SK-N-SH treated with all-trans-retinoic acid at 6 μM for 48 hours (cell line): Measurements from ENCODE around the gene COL16A1.

Experiments used
- CREB5 ChIP-seq: fragments of 250-450 bp; sonication (Bioruptor Pico); IDR thresholded peaks from 2 replicates; pipeline ENCODE4 v1.5.1; 2020; ENCODE audit warnings: low read depth, mild to moderate bottlenecking, moderate library complexity
- ESRRG ChIP-seq: fragments of 250-450 bp; sonication (Bioruptor Pico); IDR thresholded peaks from 2 replicates; pipeline ENCODE4 v1.6.1; 2021; ENCODE audit warnings: mild to moderate bottlenecking
- GLIS3 ChIP-seq: fragments of 250-450 bp; sonication (Bioruptor Pico); IDR thresholded peaks from 2 replicates; pipeline ENCODE4 v1.5.0; 2020; ENCODE audit warnings: mild to moderate bottlenecking, moderate library complexity
- PATZ1 ChIP-seq: fragments of 250-450 bp; sonication (Bioruptor Pico); IDR thresholded peaks from 2 replicates; pipeline ENCODE4 v1.8.0; 2020; ENCODE audit warnings: mild to moderate bottlenecking, moderate library complexity, borderline replicate concordance
- POU6F1 ChIP-seq: fragments of 250-450 bp; sonication (Bioruptor Pico); IDR thresholded peaks from 2 replicates; pipeline ENCODE4 v1.8.0; 2021; ENCODE audit warnings: low read depth, mild to moderate bottlenecking, moderate library complexity, borderline replicate concordance
- TSHZ2 ChIP-seq: fragments of 250-450 bp; sonication (Bioruptor Pico); IDR thresholded peaks from 2 replicates; pipeline ENCODE4 v1.5.0; 2020; ENCODE audit warnings: mild to moderate bottlenecking, moderate library complexity
- ZNF70 ChIP-seq: fragments of 450-650 bp; formaldehyde crosslinking; IDR thresholded peaks from 2 replicates; pipeline ENCODE4 v1.5.0; 2020; ENCODE audit warnings: mild to moderate bottlenecking, moderate library complexity

GRCh38 chr1:31677401-31677800, 26.4 kb downstream of the COL16A1 start:
- TF ChIP-seq POU6F1 (CRISPR knock-in tag) = no peak
- no peak for TF ChIP-seq ZNF70 (CRISPR knock-in tag)
- TF ChIP-seq GLIS3 (CRISPR knock-in tag) = no peak
- TF ChIP-seq PATZ1 (CRISPR knock-in tag) = no peak
- no peak for TF ChIP-seq ESRRG (CRISPR knock-in tag)
- TF ChIP-seq TSHZ2 (CRISPR knock-in tag) = no peak
- TF ChIP-seq CREB5 (CRISPR knock-in tag) = no peak
